Naive B cell (primary cell): ENCODE results near the gene UBC. TPM values are rescaled to one million over a fixed set of nuclear protein-coding genes. Genes with fewer than 3 reads are reported as not detected.
A peak's percentile ranks its signal among the peaks of the same experiment; 100 is the strongest.

ENCODE experiments used
- ATAC-seq, 2 donors: fragments of 150-1000 bp; cut with Tn5 transposase; 2 replicates each; pipeline ENCODE4 v1.10.0; 2021; ENCODE audit warnings: low read depth in 2 of 2, mild to moderate bottlenecking in 2 of 2, moderate library complexity in 2 of 2
- DNase-seq: peaks from one replicate; pipeline ENCODE4 v3.0.0; 2022
- H3K27ac Mint-ChIP-seq, 6 donors: one replicate each; pipeline ENCODE4 v1.8.0; 2020 to 2022; ENCODE audit warnings: mild to moderate bottlenecking in 6 of 6, mixed read lengths in 6 of 6, moderate library complexity in 5 of 6, inconsistent platforms in 2 of 6
- H3K27me3 Mint-ChIP-seq, 3 donors: one replicate each; pipeline ENCODE4 v1.8.0; 2021 to 2022; ENCODE audit warnings: mixed read lengths in 3 of 3, mild to moderate bottlenecking in 1 of 3
- H3K36me3 Mint-ChIP-seq, 2 donors: one replicate each; pipeline ENCODE4 v1.8.0; 2020 to 2022; ENCODE audit warnings: mixed read lengths in 2 of 2, inconsistent platforms in 1 of 2, mild to moderate bottlenecking in 1 of 2
- H3K4me1 Mint-ChIP-seq, 3 donors: one replicate each; pipeline ENCODE4 v1.8.0; 2020 to 2022; ENCODE audit warnings: mixed read lengths in 3 of 3, inconsistent platforms in 1 of 3, mild to moderate bottlenecking in 1 of 3, moderate library complexity in 1 of 3
- H3K4me3 Mint-ChIP-seq, 8 donors: one replicate each; pipeline ENCODE4 v1.8.0; 2020 to 2022; ENCODE audit warnings: mild to moderate bottlenecking in 8 of 8, mixed read lengths in 8 of 8, moderate library complexity in 8 of 8, inconsistent platforms in 2 of 8
- H3K9me3 Mint-ChIP-seq, 7 donors: one replicate each; pipeline ENCODE4 v1.8.0; 2020 to 2022; ENCODE audit warnings: mixed read lengths in 7 of 7, mild to moderate bottlenecking in 5 of 7, inconsistent platforms in 2 of 7, moderate library complexity in 1 of 7
- polyA plus RNA-seq, 6 donors: library from polyadenylated mRNA; unstranded; fragments of 300-500 nt; fragmentation: Illumina TruSeq; gene quantifications; one replicate each; pipeline ENCODE4 v1.2.3, GENCODE V29; 2021; ENCODE audit warnings: low read depth in 6 of 6

The UBC gene
- polyA plus RNA-seq, 6 donors from 2014 or later: 741 to 1,939 (median 1,380) TPM

DNA sequence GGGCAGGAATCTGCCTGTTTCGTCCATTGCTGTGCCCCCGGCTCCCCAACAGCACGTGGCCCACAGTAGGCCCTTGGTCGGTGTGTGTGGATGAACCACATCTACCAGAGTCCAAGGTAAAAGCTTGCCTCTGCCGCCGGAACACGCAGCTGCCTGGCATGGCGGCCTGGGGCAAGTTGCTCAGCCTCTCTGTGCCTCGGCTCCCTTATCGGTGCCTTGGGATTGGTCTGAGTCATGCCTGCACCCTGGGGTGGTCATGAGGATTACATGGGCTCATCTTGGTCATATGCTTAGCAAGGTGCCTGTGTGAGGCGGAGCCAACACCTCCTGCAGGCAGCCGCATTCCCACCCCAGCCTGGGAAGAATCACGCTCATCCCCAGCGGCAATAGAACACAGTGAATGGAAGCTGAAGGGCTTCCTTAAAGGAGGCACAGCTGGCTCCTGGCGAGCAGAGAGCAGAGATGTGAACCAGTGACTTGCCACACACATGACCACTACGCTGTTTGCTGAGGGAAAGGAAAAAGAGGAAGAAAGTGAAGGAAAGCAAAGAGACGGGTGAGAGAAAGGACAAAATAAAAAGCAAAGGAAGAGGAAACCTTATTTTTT is 45.3 kb downstream of the UBC start:
- peak; percentile 12 for DNase-seq
- Mint-ChIP-seq H3K9me3 (no peaks in the 10 kb centered on the region), H3K4me3 (peak overlapping the region; percentile 67 to 97 (median 84)), H3K36me3 (no peaks in the 10 kb centered on the region), H3K4me1 (peaks cover 27 to 44% (median 32%) of the 10 kb centered on the region in 3 donors), H3K27me3 (no peaks in the 10 kb centered on the region), H3K27ac (peak overlapping the region; percentile 35 to 99 (median 76))
- peak; percentile 59 to 72 for ATAC-seq

- H3K4me1 Mint-ChIP-seq: peaks cover 28 to 41% (median 35%) of the 10 kb centered on the region in 3 donors
- H3K27ac Mint-ChIP-seq: peak overlapping the region in 5 of 6 donors; percentile 7 to 86 (median 37)
- peak in 1 of 2 donors; percentile 13 for ATAC-seq
- no peaks in the 10 kb centered on the region for H3K36me3 Mint-ChIP-seq
- no peaks in the 10 kb centered on the region for H3K27me3 Mint-ChIP-seq
- no peaks in the 10 kb centered on the region for H3K9me3 Mint-ChIP-seq
- H3K4me3 Mint-ChIP-seq: peak overlapping the region; percentile 67 to 97 (median 84)
- no peak for DNase-seq
Observed at GRCh38 chr12:124868252-124869058, 46.0 kb downstream of the UBC start.

GRCh38 chr12:124867401-124867930 is 47.0 kb downstream of the UBC start:
- no peaks in the 10 kb centered on the region for H3K27me3 Mint-ChIP-seq
- H3K4me3 Mint-ChIP-seq: peak overlapping the region in 2 of 8 donors; percentile 33 to 48
- H3K36me3 Mint-ChIP-seq: no peaks in the 10 kb centered on the region
- no peak for ATAC-seq
- DNase-seq: no peak
- no peaks in the 10 kb centered on the region for H3K9me3 Mint-ChIP-seq
- peaks cover 34 to 47% (median 40%) of the 10 kb centered on the region in 3 donors for H3K4me1 Mint-ChIP-seq
- H3K27ac Mint-ChIP-seq: peak overlapping the region in 1 of 6 donors; percentile 35

GRCh38 chr12:124866883-124867400 is 47.5 kb downstream of the UBC start:
- Mint-ChIP-seq H3K4me1 (peaks cover 39 to 53% (median 45%) of the 10 kb centered on the region in 3 donors), H3K4me3 (peak overlapping the region in 1 of 8 donors; percentile 33), H3K27ac (peak overlapping the region in 2 of 6 donors; percentile 40 to 93), H3K36me3 (no peaks in the 10 kb centered on the region), H3K27me3 (no peaks in the 10 kb centered on the region), H3K9me3 (no peaks in the 10 kb centered on the region)
- no peak for DNase-seq
- no peak for ATAC-seq

DNA sequence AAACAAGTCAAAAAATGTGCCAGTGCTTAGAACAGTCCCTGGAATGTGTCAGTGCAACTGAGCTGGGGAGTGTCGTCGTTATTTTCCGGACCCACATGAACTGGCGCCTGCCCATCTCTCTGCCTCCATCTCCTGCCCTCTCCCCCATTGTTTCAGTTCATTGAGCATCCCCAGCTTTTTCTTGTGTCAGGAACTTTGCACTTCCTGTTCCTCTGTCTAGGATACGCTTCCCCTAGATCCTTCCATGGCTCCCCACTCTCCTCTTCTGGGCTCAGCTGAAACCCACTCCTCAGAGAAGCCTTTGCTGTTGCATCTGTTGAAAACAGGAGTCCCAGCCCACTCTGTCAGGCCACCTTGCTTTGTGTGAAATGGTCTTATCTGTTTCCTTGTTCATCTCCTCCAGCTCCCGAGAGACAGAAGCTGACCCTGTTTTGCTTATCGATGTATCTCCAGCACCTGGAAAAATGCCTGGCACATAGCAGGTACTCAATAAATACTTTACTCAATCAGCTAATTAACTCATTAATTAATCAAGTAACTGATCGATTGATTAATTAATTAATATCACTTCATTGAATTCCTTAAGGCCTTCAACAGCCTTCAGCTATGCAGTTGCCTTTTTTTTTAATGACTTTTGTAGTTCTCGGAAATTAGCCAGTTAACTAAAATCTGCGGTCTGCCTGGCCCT is 48.1 kb downstream of the UBC start:
- H3K4me1 Mint-ChIP-seq: peaks cover 44 to 57% (median 51%) of the 10 kb centered on the region in 3 donors
- H3K4me3 Mint-ChIP-seq: peak overlapping the region in 3 of 8 donors; percentile 3 to 68 (median 36)
- no peaks in the 10 kb centered on the region for H3K36me3 Mint-ChIP-seq
- ATAC-seq: no peak
- peak overlapping the region in 2 of 6 donors; percentile 40 to 88 for H3K27ac Mint-ChIP-seq
- H3K9me3 Mint-ChIP-seq: no peaks in the 10 kb centered on the region
- no peaks in the 10 kb centered on the region for H3K27me3 Mint-ChIP-seq
- DNase-seq: no peak

GRCh38 chr12:124865728-124866127 is 48.7 kb downstream of the UBC start:
- DNase-seq: no peak
- no peaks in the 10 kb centered on the region for H3K36me3 Mint-ChIP-seq
- peaks cover 44 to 57% (median 51%) of the 10 kb centered on the region in 3 donors for H3K4me1 Mint-ChIP-seq
- peak overlapping the region in 2 of 8 donors; percentile 9 to 39 for H3K4me3 Mint-ChIP-seq
- no peak for ATAC-seq
- no peaks in the 10 kb centered on the region for H3K9me3 Mint-ChIP-seq
- H3K27ac Mint-ChIP-seq: peak overlapping the region in 2 of 6 donors; percentile 38 to 40
- H3K27me3 Mint-ChIP-seq: no peaks in the 10 kb centered on the region

- Mint-ChIP-seq H3K4me1 (peaks cover 47 to 54% (median 47%) of the 10 kb centered on the region in 3 donors), H3K9me3 (no peaks in the 10 kb centered on the region), H3K4me3 (peak overlapping the region; percentile 77 to 94 (median 86)), H3K27ac (peak overlapping the region; percentile 80 to 95 (median 89)), H3K36me3 (no peaks in the 10 kb centered on the region), H3K27me3 (no peaks in the 10 kb centered on the region)
- ATAC-seq (no peak), DNase-seq (no peak)
Observed at GRCh38 chr12:124864326-124864752, 50.1 kb downstream of the UBC start.

- Mint-ChIP-seq H3K9me3 (no peaks in the 10 kb centered on the region), H3K27me3 (no peaks in the 10 kb centered on the region), H3K4me3 (peak within 1 kb of the TSS; percentile 77 to 94 (median 86)), H3K27ac (peak within 1 kb of the TSS; percentile 80 to 95 (median 90)), H3K4me1 (peaks cover 40 to 47% (median 41%) of the 10 kb centered on the region in 3 donors), H3K36me3 (no peaks in the 10 kb centered on the region)
- DNase-seq (peak; percentile 79), ATAC-seq (peak; percentile 81 to 83)
Observed at GRCh38 chr12:124863416-124864325, 50.8 kb downstream of the UBC start, which contains the start of gene SCARB1. TSS of gene SCARB1 (minus strand) at chr12:124863864. CDS start at chr12:124863720, 144 bp downstream.

- DNase-seq: no peak
- Mint-ChIP-seq H3K27me3 (no peaks in the 10 kb centered on the region), H3K36me3 (no peaks in the 10 kb centered on the region)
Observed at GRCh38 chr12:124862768-124863415, 51.6 kb downstream of the UBC start.

DNA sequence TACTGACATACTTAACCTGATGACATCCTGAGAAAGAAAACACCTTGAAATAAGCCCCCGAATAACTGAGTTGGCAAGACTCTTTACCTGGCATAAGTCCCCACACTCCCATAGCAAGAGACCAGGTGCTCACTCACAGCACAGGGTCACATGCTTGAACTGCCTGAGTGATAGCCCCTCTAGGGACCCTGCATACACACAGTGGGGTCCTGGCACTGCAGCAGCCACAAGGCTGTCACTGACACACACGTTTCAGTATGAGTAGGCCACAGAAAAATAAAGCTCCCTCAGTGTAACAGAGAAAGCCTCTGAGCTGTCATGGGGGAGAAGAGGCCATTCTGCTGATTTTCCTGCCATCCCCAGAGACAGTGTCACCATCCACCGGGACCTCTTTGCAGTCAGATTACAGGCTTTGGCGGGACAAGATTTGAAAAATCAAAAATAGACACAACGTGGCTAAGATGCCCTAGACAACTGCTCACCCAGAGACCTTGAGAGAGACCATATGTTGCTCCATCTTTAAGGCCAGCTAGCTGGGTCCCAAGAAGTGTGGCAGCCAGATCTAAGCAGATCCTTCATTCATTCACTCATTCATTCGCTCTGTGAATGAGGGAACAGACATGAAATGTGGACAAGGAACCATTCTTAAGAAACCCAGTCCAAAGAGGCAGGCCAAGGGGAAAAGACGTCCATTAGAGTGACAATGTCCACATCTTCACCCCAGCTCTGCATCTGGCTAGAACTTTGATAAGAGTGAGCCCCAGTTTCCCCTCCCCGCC is 52.4 kb downstream of the UBC start:
- Mint-ChIP-seq H3K36me3 (no peaks in the 10 kb centered on the region), H3K4me3 (peak overlapping the region; percentile 56 to 89 (median 80)), H3K4me1 (peaks cover 34 to 52% (median 39%) of the 10 kb centered on the region in 3 donors), H3K9me3 (no peaks in the 10 kb centered on the region), H3K27me3 (no peaks in the 10 kb centered on the region), H3K27ac (peak overlapping the region in 3 of 6 donors; percentile 78 to 85 (median 78))
- DNase-seq: no peak
- ATAC-seq: no peak

More at GRCh38 chr12:124862768-124863415, 51.6 kb downstream of the UBC start:
- Mint-ChIP-seq H3K9me3 (no peaks in the 10 kb centered on the region), H3K27ac (peak overlapping the region in 5 of 6 donors; percentile 65 to 88 (median 85)), H3K4me3 (peak overlapping the region; percentile 77 to 89 (median 82)), H3K4me1 (peaks cover 34 to 44% (median 38%) of the 10 kb centered on the region in 3 donors)
- ATAC-seq: peak; percentile 8 to 15
